GM12865 (cell line): ENCODE data around the gene LEMD1.
"Not testable (repeated sequence)": the region's sequence is repeated elsewhere in the genome, so short reads cannot be mapped to it uniquely, and the experiment has no call there.

Experiments
- DNase-seq: peaks from one replicate; pipeline ENCODE4 v3.0.0; 2010; ENCODE audit warnings: low read depth
- H3K4me3 ChIP-seq: 2 replicates; pipeline ENCODE4 v1.5.1; 2011; ENCODE audit warnings: mild to moderate bottlenecking, low read depth, low read length, control low read depth
- CTCF ChIP-seq: IDR thresholded peaks from 2 replicates; pipeline ENCODE4 v1.5.1; 2011; ENCODE audit warnings: low read length, control low read depth, low read depth, inconsistent platforms; ENCODE audit not compliant: insufficient read depth; ENCODE audit errors: missing control alignments

LEMD1 gene

GRCh38 chr1:205437570-205437969 lies 15.7 kb upstream of the LEMD1 start:
- DNase-seq: no peak
- H3K4me3 ChIP-seq: no peak overlapping the region
- TF ChIP-seq CTCF: no peak

GRCh38 chr1:205436776-205437410 lies 15.0 kb upstream of the LEMD1 start:
- peak; percentile 13 for DNase-seq
- no peak for TF ChIP-seq CTCF
- no peak overlapping the region for H3K4me3 ChIP-seq

- no peak for TF ChIP-seq CTCF
- DNase-seq: no peak
Measured at GRCh38 chr1:205435578-205436573, 14.0 kb upstream of the LEMD1 start.

GRCh38 chr1:205434738-205435137 lies 12.9 kb upstream of the LEMD1 start:
- TF ChIP-seq CTCF: no peak
- DNase-seq: no peak
- no peak overlapping the region for H3K4me3 ChIP-seq

More at GRCh38 chr1:205435578-205436573, 14.0 kb upstream of the LEMD1 start:
- no peak overlapping the region for H3K4me3 ChIP-seq

GRCh38 chr1:205432692-205433091 lies 10.8 kb upstream of the LEMD1 start:
- H3K4me3 ChIP-seq, DNase-seq: not testable (repeated sequence)

GRCh38 chr1:205432116-205432515 lies 10.3 kb upstream of the LEMD1 start:
- no peak for TF ChIP-seq CTCF
- no peak for DNase-seq
- H3K4me3 ChIP-seq: no peak overlapping the region

GRCh38 chr1:205430696-205431305 lies 8.9 kb upstream of the LEMD1 start:
- peak; percentile 37 for DNase-seq
- H3K4me3 ChIP-seq: no peak overlapping the region; the same call in 1 of the 2 replicates
- TF ChIP-seq CTCF: peak; percentile 46
